ENCODE results near the gene UCHL5.
A peak's percentile ranks its signal among the peaks of the same experiment; 100 is the strongest.

UCHL5 gene

GRCh38 chr1:193059282-193060114 is at the start of gene UCHL5, which contains the start of gene RO60:
UCHL5 (minus strand) TSS chr1:193059360; CDS start chr1:193059260, 100 bp downstream.
RO60 (plus strand) TSS chr1:193059612; CDS start chr1:193069055, 9,443 bp downstream.
- peaks cover 25% of the 10 kb centered on the region in 2 experiments for H3K4me1 ChIP-seq (ENCODE audit: control insufficient read depth in 1 of 2, insufficient read depth in 1 of 2, low read depth in 1 of 2, low read length in 1 of 2)
- TF ChIP-seq CTCF (IDR thresholded peaks at IDR 0.05), result peak; percentile 46
- no peaks in the 10 kb centered on the region for H3K9me3 ChIP-seq
- H3K27me3 ChIP-seq, result no peaks in the 10 kb centered on the region
- peak within 1 kb of the TSS; percentile 82 to 95 for H3K4me3 ChIP-seq (ENCODE audit: low read depth in 1 of 2, low read length in 1 of 2)
- H3K36me3 ChIP-seq, result no peaks in the 10 kb centered on the region
- H3K27ac ChIP-seq, result peak within 1 kb of the TSS; percentile 92

GRCh38 chr1:193108471-193108870 is 49.3 kb upstream of the UCHL5 start:
- Histone ChIP-seq H3K27me3 (no peaks in the 10 kb centered on the region), H3K27ac (no peak overlapping the region), H3K4me3 (ENCODE audit: low read depth in 1 of 2, low read length in 1 of 2) (no peak overlapping the region), H3K36me3 (no peaks in the 10 kb centered on the region), H3K4me1 (ENCODE audit: control insufficient read depth in 1 of 2, insufficient read depth in 1 of 2, low read depth in 1 of 2, low read length in 1 of 2) (peaks cover 57% of the 10 kb centered on the region in 2 experiments), H3K9me3 (no peaks in the 10 kb centered on the region)
- no peak for TF ChIP-seq CTCF (IDR thresholded peaks at IDR 0.05)

GRCh38 chr1:193105821-193106177 is 46.6 kb upstream of the UCHL5 start:
- Histone ChIP-seq H3K36me3 (no peaks in the 10 kb centered on the region), H3K27me3 (no peaks in the 10 kb centered on the region), H3K4me1 (ENCODE audit: control insufficient read depth in 1 of 2, insufficient read depth in 1 of 2, low read depth in 1 of 2, low read length in 1 of 2) (peaks cover 35 to 37% of the 10 kb centered on the region in 2 experiments), H3K27ac (peak overlapping the region; percentile 89), H3K4me3 (ENCODE audit: low read depth in 1 of 2, low read length in 1 of 2) (peak overlapping the region; percentile 74 to 84), H3K9me3 (no peaks in the 10 kb centered on the region)
- no peak for TF ChIP-seq CTCF (IDR thresholded peaks at IDR 0.05)

- no peaks in the 10 kb centered on the region for H3K9me3 ChIP-seq
- peak; percentile 77 for TF ChIP-seq CTCF (IDR thresholded peaks at IDR 0.05)
- H3K27me3 ChIP-seq, result no peaks in the 10 kb centered on the region
- H3K36me3 ChIP-seq, result peaks cover 3% of the 10 kb centered on the region
- peak within 1 kb of the TSS; percentile 74 to 84 for H3K4me3 ChIP-seq (ENCODE audit: low read depth in 1 of 2, low read length in 1 of 2)
- H3K4me1 ChIP-seq (ENCODE audit: control insufficient read depth in 1 of 2, insufficient read depth in 1 of 2, low read depth in 1 of 2, low read length in 1 of 2), result peaks cover 30 to 31% of the 10 kb centered on the region in 2 experiments
- peak within 1 kb of the TSS; percentile 89 for H3K27ac ChIP-seq
Observed at GRCh38 chr1:193104907-193105820, 46.0 kb upstream of the UCHL5 start, which contains the start of gene GLRX2. GLRX2 (minus strand) TSS chr1:193105414; CDS start chr1:193105382, 32 bp downstream.

- H3K27ac ChIP-seq, result peak overlapping the region; percentile 89
- TF ChIP-seq CTCF (IDR thresholded peaks at IDR 0.05), result no peak
- no peaks in the 10 kb centered on the region for H3K9me3 ChIP-seq
- H3K36me3 ChIP-seq, result peaks cover 9% of the 10 kb centered on the region
- H3K4me3 ChIP-seq (ENCODE audit: low read depth in 1 of 2, low read length in 1 of 2), result peak overlapping the region; percentile 74 to 84
- H3K4me1 ChIP-seq (ENCODE audit: control insufficient read depth in 1 of 2, insufficient read depth in 1 of 2, low read depth in 1 of 2, low read length in 1 of 2), result peaks cover 29 to 31% of the 10 kb centered on the region in 2 experiments
- H3K27me3 ChIP-seq, result no peaks in the 10 kb centered on the region
Observed at GRCh38 chr1:193104502-193104906, 45.3 kb upstream of the UCHL5 start.

Measured in neutrophil (primary cell).